GM19438 (cell line): Measurements from ENCODE around the gene FNTB.

Experiments used
- ATAC-seq: cut with Tn5 transposase; IDR thresholded peaks from one replicate; pipeline ENCODE4 v1.9.1; 2021; ENCODE audit warnings: low read depth; ENCODE audit not compliant: unreplicated experiment

FNTB gene

DNA sequence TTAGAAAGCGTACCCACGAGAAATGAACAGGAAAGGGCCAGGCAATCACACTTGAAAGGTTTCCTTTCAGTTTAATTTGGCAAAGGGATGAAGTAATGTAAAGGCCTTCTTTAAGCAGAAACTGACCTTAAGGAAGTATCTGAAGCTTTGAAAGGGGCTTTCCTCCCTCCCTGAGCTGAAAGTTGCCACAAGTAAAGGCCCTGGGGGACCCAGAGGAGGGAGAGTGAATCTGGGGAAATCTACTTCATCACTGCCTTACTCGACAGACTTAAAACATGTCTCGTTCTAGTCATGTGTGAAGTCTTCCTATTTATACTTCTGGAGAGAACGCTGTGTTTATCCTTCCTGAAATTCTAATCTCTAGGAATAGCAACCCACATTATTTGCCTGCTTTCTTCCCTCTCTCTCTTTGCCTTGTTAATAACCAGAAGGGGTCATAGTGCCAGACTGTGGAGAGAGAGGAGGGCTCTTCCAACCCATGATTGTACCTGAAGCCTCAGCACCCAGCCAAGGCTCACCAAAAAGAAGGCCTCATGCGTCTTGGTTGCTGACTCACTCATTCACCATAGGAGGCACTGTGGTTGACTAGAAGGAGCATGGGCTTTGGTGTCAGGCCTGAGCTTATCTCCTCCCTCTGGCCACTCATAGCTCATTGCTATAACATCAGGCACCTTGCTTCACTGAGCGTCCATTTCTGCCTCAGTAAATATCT lies 33.9 kb upstream of the FNTB start:
- ATAC-seq, result no peak

DNA sequence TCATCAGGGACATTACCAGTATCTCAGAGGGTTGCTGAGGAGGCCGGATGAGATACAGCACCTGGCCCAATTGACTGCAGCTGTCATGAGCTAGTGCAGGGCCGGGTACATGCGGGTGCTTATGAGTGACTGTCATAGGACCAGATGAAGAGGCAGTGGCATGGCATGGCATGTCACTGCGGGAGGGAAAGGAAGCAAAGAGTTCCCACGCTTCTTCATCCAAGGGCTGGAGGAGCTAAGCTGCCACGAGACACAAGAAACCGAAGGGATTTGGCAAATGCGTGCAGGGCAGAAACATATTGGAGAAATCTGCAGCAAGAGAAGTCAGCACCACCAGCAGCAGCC lies 33.4 kb upstream of the FNTB start:
- ATAC-seq, result no peak

DNA sequence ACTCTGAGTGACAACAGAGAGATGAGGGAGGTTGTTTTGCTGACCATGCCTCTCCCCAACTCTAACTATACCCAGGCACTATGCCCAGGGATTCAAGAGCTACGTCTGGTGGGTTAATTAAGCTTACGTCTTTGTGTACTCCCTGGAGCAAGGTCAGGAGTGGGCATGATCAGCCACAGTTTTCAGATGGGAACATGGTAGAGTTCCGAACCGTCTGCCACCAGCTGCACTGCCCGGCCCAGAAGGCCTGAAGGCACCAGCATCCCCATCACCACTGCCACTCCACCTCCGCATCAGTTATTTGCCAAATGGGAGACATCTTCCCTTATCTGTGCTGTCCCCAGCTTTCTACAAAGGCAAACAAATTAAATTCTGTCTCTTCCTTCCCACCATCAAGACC lies 33.0 kb upstream of the FNTB start:
- no peak for ATAC-seq

GRCh38 chr14:64954491-64955240 lies 32.0 kb upstream of the FNTB start:
- no peak for ATAC-seq

DNA sequence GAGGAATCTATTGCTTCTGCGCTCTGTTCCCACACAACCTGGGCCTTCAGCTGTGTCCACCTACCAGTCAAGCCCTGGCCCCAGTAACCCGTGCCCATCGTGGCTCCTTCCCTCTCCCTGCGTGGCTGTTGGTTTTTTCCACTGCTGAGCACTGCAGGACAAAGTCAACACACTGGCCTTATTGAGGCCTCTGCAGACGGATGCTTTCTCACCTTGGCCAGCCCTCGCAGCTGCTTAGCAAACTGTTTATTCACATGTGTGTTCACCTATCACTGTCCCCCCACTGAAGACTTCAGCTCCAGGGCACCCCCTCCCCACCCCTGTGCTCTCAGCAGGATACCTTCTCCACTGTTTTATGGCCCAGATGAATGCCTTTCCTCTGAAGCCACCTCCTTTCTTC lies 31.4 kb upstream of the FNTB start:
- ATAC-seq, result no peak

GRCh38 chr14:64956697-64957406 lies 29.8 kb upstream of the FNTB start:
- no peak for ATAC-seq

DNA sequence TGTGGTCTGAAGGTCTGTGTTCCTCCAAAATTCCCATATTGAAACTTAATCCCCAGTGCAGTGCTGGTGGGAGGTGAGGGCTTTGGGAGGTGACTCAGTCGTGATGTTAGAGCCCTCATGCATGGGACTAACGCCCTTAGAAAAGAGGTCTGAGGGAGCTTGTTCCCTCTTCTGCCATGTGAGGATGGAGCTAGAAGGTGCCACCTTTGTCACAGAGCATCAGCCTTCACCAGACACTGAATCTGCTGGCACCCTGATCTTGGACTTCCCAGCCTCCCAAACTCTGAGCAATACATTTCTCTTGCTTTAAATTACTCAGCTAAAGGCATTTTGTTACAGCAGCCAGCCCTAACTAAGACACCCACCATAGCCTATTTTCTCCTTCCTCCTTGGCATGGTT lies 28.5 kb upstream of the FNTB start:
- ATAC-seq, result no peak

DNA sequence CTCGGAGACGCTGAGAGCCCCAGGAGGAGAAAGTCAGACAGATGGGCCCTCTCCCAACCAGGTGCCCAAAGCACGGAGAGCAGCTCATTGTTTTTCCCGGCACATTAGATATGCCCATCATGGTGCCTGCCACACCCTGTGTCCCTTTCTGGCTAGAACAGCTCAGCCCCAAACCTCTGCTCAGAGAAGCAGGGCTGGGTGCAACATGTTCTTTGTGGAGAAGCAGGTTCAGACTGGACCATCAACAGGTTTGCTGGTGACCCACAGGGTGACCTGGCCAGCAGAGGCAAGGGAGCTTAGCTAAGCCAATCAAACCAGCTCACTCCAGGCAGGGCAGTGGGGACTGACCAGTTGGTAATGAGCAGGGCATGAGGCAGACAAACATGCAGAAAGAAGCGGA lies 28.0 kb upstream of the FNTB start:
- no peak for ATAC-seq

GRCh38 chr14:64960762-64961276 lies 25.9 kb upstream of the FNTB start:
- no peak for ATAC-seq

DNA sequence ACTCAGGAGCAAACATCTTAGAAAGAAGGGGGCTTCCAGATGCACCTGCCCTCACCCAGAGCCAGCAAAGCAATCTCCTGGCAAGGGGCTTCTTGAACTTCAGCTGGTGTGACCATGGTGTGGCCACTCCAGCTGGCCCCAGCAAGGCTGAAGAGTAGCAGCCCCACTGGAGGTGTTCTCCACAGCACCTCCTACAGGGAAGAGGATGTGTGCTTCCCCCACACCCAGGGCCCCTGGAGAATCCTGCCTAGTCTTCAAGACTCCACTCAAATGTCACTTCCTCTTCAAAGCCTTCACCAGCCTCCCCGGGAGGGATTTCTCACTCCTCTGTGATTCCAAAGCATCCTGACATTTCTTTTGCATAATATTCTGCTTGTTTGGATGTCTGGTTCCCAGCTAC lies 23.1 kb upstream of the FNTB start:
- no peak for ATAC-seq

DNA sequence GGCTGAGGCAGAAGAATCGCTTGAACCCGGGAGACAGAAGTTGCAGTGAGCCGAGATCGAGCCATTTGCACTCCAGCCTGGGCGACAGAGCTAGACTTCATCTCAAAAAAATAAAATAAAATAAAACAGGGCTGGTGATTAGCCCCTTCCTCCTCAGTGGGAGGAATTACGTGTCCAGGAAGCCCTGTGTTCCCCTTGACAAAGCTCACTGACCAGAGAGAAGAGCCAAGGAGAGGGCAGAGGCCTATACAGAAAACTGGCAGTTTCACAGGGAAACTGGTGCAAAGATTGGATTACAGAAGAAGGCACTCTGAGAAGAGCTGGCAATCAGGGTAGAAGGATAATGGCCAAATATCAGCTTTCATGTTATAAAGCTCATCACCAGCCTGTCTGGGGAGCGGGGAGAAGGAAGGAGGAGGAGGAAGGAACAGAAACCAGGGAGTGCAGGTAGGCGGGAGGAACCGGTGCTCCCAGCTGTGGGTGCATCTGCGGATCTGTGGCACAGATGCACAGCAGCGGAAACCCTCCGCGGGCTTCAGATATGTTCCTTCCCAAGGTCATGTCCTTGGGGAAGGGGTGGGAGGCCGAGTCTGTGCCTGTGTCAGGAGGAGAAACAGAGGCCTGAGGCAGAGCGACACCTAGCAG lies 21.2 kb upstream of the FNTB start:
- no peak for ATAC-seq

DNA sequence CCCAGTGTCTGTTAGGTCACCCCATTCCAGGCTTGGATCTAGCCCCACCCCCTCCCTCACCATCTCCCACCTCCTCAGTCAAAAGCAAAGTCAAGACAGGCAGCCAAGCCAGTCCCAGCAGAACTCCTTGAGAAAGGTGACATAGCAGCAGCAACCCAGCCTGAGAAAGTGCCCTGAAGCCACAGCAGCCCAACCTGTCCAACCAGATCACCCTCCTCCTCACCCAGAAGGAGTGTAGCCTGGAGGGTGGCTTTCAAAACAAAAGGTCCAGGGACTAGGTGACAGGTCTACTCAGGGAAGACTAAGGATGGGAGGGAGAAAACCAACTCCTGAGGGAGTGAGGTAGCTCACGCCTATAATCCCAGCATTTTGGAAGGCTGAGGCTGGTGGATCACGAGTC lies 19.7 kb upstream of the FNTB start:
- no peak for ATAC-seq

DNA sequence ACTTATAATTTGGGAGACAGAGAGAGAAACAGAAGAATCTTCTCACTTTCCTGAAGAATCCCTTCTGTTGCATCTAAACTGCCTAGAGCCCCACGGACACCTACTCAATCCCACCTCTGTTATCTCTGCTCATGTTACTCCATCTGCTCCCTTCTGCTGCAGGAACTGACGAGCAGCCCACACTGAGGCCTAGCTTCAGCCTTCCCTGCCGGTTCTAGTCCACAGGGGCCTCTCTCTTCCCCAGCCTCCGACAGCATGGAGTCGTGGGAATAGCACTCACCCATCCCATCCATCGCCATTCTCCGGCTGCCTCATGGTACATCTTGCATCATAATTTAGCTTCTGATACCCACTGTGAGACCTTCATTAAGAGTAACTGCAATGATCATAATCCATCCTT lies 18.5 kb upstream of the FNTB start:
- no peak for ATAC-seq

DNA sequence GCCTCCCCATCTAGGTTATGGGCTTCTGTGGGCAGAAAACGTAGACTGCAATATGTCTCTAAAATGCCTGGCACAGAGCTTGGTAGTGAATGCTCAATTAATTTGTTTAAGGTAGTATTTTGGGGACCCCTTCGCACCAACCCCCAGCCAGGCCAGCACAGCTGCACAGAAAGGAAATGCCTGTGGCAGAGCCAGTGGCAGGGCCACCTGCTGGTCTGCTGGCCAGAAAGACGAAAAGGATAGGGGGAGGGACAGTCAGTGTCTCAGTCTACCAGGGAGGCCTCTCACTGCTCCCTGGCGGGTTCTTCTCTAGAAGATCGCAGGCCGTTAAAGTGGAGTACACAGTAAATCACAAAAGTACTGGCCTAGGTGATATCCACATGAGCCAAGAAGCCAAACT lies 18.0 kb upstream of the FNTB start:
- ATAC-seq, result no peak

- no peak for ATAC-seq
Measured at GRCh38 chr14:64970041-64970440, 16.7 kb upstream of the FNTB start.

- ATAC-seq, result no peak
Measured at GRCh38 chr14:64970776-64971477, 15.8 kb upstream of the FNTB start.

DNA sequence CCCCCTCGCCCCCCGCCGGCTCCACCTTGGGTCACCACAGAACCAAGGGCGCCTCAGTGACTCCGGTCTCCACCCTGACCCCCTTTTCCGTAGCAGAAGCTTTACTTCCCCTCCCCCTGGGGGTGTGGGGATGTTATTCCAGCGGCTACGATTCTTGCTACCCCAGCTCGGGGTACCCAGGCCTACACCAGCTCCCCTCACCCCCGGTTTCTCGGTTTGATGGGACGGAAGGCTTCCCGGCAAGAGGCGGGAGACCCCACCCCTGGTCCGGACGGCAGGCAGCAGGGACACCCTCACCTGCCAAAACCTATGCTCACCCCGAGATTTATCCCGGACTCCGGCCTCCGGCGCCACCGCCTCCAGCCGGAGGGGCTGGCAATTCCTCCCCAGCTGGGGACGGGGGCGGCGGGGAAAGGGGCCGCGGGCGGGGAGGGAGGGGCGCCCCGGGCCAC lies 15.2 kb upstream of the FNTB start:
- ATAC-seq, result no peak

DNA sequence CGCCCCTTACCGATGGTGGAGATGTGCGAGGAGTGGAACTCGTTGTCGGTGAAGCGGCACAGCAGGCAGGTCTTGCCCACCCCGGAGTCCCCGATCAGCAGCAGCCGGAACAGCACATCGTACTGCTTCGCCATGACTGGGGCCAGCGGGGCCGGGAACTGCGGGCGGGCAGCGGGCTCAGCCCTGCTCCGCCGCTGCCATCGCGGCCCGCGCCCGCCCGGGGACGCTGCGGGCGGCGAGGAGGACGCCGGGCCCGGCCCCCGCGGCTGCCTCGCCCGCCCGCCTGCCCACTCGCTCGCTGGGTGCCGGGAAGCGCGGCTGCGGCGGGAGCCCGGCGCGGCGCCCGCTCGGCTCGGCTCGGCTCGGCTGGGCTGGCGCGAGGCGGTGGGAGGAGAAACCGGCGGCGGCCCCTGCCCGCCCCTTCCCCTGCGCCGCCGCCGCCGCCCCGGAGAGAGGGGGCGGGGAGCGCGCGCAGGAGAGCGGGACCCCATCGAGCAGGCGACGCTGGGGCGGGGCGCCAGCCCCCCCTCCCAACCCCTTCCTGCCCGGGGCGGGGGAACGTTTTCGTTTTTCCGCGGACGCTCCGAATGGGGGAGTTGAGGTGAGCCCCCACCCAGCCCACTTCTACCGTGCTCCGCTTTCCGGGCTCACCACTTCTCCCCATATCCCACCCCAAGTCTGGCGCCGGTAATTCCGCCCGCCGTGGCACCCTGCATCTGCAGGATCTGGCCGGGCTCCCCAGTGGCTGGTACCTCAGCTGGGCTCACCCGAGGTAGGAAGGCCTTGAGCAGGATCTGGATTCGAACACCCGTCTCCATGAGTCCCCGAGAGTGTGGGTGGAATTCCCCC lies 14.5 kb upstream of the FNTB start, which contains the start of gene RAB15:
Gene RAB15, minus strand, starts transcription at position 394 of the 849 bp plus-strand sequence. Its CDS starts 260 bp downstream, at position 134.
- ATAC-seq, result no peak

- no peak for ATAC-seq
Measured at GRCh38 chr14:64973026-64973442, 13.7 kb upstream of the FNTB start.
